WI38 (cell line): Measurements from ENCODE around the gene NACC2.

Experiments used
- H3K4me3 ChIP-seq: 2 replicates; pipeline ENCODE4 v1.5.1; 2011; ENCODE audit warnings: low read depth, mild to moderate bottlenecking, control low read depth, low read length
- TF ChIP-seq, protein P1 (sequence below): IDR thresholded peaks from 2 replicates; pipeline ENCODE4 v1.5.1; 2012; ENCODE audit warnings: low read depth, mild to moderate bottlenecking, control low read depth, low read length

Gene NACC2

DNA sequence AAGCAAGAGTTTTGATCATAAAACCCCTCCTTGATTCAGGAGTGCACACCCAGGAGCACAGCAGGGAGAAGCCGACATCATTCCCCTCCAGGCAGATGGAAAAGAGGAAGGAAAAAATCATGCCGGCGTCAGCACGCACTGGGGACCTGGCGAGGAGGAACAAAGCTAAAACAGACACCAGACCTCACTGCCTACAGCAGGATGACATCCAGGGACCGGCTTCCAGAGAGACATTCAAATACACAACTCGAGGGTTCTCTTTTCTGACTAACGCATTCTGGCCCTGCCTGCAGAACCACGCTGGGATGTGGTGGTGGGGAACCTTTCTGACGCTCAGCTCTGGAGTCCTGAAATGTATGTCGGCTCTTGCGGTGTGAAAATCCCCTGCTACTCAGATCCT lies 136.6 kb downstream of the NACC2 start:
- H3K4me3 ChIP-seq = no peak overlapping the region
- TF ChIP-seq, protein P1, sequence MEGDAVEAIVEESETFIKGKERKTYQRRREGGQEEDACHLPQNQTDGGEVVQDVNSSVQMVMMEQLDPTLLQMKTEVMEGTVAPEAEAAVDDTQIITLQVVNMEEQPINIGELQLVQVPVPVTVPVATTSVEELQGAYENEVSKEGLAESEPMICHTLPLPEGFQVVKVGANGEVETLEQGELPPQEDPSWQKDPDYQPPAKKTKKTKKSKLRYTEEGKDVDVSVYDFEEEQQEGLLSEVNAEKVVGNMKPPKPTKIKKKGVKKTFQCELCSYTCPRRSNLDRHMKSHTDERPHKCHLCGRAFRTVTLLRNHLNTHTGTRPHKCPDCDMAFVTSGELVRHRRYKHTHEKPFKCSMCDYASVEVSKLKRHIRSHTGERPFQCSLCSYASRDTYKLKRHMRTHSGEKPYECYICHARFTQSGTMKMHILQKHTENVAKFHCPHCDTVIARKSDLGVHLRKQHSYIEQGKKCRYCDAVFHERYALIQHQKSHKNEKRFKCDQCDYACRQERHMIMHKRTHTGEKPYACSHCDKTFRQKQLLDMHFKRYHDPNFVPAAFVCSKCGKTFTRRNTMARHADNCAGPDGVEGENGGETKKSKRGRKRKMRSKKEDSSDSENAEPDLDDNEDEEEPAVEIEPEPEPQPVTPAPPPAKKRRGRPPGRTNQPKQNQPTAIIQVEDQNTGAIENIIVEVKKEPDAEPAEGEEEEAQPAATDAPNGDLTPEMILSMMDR = no peak

DNA sequence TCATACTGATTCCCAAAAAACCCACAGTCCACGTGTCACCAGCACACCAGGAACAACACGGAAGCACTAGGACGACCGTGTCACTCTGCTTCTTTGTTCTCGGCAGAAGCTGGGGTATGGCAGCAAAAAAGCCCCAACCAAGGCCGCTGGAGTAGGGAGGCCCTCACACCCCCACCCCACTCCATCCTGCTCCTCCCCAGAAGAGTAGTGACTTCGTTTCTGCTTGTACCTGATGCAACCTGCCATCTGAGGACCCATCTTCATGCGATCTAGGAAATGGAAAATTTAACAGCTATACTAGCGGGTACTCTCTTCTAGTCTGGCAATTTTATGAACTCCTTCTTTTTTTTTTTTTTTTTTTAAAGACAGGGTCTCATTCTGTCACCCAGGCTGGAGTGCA lies 137.7 kb downstream of the NACC2 start:
- H3K4me3 ChIP-seq = no peak overlapping the region
- TF ChIP-seq, protein P1 = no peak

DNA sequence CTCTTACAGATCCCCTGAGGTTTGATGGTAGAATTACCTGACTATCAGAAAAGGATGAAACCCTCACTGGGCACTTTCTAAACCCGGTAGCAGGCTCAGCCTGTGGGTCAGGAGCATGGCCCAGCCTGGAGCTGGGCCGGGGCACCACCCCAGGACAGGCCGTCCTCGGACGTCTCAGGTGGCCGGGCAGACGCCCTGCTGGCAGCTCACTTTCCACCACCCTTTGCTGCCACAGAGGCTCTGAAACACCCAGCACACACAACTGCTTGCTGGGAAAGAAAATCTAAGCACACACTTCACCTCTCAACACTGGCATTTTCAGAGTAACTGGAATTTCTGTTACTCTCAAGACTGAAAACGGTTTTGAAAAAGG lies 138.3 kb downstream of the NACC2 start:
- no peak overlapping the region for H3K4me3 ChIP-seq
- TF ChIP-seq, protein P1 = no peak
